NCI-H82 (cell line): ENCODE data around the gene ZNRD2.

Source experiments
- DNase-seq: peaks from one replicate; lab custom pipeline; 2025; lab: John Stamatoyannopoulos, UW

ZNRD2 gene

DNA sequence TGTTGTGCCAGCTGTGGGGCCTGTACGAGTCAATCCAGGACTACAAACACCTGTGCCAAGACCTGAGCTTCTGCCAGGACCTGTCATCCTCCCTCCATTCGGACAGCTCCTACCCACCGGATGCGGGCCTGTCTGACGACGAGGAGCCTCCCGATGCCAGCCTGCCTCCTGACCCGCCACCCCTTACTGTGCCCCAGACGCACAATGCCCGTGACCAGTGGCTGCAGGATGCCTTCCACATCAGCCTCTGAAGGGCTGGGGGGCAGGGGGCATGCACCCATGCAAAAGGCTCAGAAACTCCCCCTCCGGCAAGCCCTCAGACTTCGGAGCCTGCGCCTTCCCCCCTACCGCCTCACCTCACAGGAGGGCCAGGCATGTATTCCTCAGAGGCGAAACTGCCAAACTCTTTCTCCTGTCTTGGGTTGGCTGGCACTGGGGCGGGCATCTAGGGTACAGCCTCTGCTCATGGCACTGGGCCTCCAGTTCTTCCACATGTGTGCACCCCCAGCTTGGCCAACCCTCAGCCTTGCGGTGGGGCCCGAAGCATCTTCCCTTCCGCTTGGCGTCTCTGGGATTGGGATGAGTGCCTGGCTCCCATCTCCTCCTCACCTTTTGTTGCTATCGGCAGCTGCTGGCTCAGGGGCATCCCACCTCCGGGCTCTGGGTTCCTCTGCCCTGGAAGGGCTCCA, 3.3 kb downstream of the ZNRD2 start:
- DNase-seq: no peak

GRCh38 chr11:65574109-65574810, 4.0 kb downstream of the ZNRD2 start:
- peak; percentile 80 for DNase-seq

- no peak for DNase-seq
Observed at GRCh38 chr11:65574811-65575567, 4.7 kb downstream of the ZNRD2 start.

DNA sequence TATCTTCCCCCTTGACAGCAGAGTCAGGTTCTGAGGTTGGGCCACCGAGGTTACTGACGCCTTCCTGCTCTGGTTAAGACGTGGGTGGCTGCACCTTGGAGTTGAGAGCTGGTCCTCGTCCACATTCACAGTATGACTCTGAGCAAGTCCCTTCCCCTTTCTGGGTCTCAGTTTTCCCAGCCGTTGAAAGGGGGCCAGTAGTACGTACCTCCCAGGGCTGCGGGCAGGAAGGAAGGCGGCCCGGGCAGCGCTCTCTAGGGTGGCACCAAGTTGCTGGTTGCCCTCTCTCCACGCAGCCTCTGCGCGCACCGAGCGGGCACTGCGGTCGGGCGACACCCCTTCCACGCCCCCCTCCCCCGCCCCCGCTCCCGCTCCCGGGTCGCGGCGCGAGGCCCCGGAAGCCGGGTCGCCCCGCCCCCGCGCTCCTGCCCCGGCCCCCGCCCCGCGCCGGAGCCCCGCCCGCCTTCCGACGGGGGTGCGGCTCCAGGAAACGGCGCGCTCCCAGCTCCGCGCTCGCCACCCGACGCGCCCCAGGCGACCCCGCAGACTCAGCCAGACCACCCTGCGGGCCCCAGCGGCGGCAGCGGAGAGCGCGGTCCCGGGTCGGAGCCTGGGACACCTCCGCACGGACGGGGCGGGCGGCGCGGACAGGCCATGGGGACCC, 5.4 kb downstream of the ZNRD2 start, which contains the start of gene EHBP1L1:
Gene EHBP1L1 (plus strand): TSS at position 486 of the 664 bp plus-strand sequence. CDS start 250 bp downstream, outside the sequence.
- peak; percentile 58 for DNase-seq

DNA sequence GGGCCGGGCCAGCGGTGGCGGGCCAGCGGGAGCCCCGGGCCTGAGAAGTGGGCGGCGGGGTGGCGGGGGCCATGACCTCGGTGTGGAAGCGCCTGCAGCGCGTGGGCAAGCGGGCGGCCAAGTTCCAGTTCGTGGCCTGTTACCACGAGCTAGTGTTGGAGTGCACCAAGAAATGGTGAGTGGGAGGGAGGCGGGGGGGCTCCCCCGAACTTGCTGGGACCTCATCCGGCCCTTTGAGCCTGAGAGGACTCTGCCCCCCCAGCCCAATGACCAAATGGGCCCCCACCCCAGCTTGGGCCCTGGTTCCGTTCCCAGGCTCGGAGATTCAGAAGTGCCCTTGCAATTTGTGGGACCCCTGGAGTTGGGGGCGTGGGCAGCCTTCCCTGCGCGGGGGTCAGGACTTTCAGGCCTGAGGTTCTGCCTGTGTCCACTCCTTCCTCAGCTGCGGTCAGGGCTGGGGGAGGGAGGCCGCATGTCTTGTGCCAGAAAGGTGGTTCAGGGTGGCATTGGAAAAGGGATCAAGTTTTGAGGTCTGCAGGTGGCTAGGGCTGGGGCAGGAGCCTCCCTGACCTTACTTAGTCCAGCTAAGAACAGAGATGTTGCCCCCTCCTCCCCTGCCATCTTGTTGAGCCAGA, 6.1 kb downstream of the ZNRD2 start:
- DNase-seq: no peak

GRCh38 chr11:65576867-65577755, 6.8 kb downstream of the ZNRD2 start:
- DNase-seq: no peak

GRCh38 chr11:65577756-65578109, 7.5 kb downstream of the ZNRD2 start:
- DNase-seq: no peak

GRCh38 chr11:65578134-65578533, 7.9 kb downstream of the ZNRD2 start:
- no peak for DNase-seq

- DNase-seq: no peak
Observed at GRCh38 chr11:65578667-65579066, 8.4 kb downstream of the ZNRD2 start.

DNA sequence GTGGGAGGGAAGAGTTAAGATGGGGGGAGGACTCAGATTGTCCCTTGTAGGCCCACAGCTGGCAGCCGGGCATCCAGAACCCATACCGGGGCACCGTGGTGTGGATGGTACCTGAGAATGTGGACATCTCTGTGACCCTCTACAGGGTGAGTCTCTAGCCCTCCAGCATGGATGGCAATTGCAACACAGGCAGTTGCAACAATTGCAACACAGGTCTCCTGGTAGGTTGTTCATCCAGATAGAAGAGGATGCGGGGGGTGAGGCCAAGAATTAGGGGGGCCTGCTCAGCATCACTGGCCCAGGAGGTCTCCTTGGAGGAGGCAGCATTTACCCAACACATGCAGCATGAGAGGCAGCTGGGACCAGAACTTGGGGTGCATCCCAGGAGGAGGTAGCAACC, 9.0 kb downstream of the ZNRD2 start:
- no peak for DNase-seq

DNA sequence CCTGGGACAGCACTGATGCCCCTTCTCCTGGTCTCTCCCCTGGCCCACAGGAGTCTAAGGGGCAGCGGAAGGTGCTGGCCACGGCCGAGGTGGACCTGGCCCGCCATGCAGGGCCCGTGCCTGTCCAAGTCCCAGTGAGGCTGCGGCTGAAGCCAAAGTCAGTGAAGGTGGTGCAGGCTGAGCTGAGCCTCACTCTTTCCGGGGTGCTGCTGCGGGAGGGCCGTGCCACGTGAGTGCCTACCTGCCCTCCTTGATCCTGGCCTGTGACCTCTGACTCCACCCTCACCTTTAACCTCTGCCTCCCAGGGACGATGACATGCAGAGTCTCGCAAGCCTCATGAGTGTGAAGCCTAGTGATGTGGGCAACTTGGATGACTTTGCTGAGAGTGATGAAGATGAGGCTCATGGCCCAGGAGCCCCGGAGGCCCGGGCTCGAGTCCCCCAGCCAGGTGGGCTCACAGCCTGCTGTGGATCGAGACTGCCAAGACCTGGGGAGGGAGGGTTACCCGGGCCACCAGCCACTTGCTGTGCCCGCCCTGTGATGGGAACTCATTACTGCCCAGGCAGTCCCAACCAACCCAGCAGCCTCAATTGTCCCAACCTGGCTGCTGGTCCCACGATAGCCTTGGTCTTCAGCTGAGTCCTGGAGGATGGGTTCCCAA, 9.9 kb downstream of the ZNRD2 start:
- no peak for DNase-seq

DNA sequence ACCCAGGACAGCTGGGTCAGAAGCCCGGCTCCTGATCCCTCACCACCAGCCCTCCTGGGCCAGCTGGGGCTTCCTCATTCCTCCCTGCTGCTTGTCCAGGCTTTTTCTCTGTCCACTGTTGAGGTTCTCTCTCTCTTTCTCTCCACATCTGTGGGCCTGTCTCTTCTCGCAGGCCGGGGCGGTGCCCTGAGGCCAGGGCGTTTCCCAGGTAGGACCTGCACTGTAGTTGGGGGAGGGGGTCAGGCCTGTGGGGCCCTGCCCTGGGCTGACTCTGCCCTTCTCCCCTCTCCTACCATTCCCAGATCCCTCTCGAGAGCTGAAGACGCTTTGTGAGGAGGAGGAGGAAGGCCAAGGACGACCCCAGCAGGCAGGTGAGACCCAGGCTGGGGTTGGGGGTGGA, 10.5 kb downstream of the ZNRD2 start:
- no peak for DNase-seq

DNA sequence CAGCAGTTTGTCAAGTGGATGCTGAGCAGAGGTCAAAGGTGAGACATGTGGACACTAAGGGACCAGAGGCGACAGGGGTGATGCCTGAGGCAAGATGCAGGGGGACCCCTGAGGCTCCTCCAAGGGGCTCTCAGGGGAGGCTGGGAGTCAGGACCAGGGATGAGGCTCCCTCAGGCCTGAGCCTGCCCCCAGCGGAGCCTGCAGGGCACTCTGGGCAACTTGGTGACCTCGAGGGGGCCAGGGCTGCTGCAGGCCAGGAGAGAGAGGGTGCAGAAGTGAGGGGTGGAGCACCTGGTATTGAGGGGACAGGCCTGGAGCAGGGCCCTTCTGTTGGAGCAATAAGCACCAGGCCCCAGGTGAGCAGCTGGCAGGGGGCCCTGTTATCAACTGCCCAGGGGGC, 11.7 kb downstream of the ZNRD2 start:
- DNase-seq: no peak

- DNase-seq: no peak
Observed at GRCh38 chr11:65583589-65583988, 13.3 kb downstream of the ZNRD2 start.

- no peak for DNase-seq
Observed at GRCh38 chr11:65584106-65584505, 13.8 kb downstream of the ZNRD2 start.

GRCh38 chr11:65584723-65585171, 14.5 kb downstream of the ZNRD2 start:
- no peak for DNase-seq

DNA sequence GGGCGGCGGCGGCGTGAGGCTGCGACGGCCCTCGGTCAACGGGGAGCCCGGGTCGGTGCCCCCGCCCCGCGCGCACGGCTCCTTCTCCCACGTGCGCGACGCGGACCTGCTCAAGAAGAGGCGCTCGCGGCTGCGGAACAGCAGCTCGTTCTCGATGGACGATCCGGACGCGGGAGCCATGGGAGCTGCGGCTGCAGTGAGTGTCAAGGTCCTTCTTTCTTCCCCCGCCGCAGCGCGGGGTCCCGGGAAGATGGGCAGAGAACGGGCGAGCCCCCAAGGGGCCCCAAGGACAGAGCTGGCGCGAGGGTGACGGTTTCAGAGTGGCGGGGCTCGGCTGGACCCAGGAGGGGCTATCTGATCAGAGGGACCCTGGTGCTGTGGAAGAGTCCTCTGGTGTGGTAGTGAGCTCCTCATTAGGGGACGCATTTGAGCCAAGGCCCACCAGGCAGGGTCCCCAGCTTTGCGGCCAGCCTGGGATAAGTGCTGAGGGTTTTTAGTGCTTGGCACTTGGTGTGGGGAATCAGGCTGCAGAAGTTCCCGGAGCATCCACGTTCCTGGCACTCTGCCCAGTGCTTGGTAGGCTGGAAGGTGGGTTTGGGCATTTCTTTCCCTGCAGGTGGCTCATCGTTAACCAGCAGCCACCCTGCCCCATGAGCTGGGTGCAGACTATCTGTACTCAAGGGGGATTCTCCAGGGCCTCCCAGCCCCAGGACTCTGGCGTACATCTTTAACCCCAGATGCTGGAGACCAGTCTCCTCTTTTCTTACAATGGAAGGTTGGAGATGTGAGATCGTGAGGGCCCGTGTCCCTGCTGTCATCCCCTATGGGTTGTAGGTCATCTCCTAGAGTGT, 15.3 kb downstream of the ZNRD2 start:
- DNase-seq: no peak

GRCh38 chr11:65586247-65586630, 16.0 kb downstream of the ZNRD2 start:
- no peak for DNase-seq

- peak; percentile 86 for DNase-seq
Observed at GRCh38 chr11:65586676-65587075, 16.4 kb downstream of the ZNRD2 start.
